ENCODE data around the gene A1BG.

The A1BG gene

DNA sequence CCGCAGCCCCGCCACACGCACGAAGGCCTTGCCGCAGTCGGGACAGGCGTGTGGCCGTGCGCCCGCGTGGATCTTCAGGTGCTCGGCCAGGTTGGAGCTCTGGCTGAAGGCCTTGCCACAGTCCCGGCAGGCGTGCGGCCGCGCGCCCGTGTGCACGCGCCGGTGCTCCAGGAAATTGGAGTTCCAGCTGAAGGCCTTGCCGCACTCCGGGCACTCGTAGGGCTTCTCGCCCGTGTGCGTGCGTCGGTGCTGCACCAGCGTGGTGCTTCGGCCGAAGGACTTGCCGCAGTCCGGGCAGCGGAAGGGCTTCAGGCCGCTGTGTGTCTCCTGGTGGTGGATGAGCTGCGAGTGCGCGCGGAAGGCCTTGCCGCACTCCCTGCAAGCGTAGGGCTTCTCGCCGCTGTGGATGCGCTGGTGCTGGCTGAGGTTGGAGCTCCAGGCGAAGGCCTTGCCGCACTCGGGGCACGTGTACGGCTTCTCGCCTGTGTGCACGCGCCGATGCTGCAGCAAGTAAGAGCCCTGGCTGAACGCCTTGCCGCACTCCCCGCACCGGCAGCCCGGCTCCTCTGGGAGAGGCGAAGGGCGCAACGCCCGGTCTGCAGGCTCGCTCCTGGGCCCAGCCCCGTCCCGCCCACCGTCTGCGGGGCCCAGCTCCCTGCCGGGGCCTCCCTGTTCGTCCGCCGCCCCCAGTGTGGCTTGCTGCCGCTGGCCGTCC is 3.6 kb upstream of the A1BG start:
- TF ChIP-seq, protein P1, sequence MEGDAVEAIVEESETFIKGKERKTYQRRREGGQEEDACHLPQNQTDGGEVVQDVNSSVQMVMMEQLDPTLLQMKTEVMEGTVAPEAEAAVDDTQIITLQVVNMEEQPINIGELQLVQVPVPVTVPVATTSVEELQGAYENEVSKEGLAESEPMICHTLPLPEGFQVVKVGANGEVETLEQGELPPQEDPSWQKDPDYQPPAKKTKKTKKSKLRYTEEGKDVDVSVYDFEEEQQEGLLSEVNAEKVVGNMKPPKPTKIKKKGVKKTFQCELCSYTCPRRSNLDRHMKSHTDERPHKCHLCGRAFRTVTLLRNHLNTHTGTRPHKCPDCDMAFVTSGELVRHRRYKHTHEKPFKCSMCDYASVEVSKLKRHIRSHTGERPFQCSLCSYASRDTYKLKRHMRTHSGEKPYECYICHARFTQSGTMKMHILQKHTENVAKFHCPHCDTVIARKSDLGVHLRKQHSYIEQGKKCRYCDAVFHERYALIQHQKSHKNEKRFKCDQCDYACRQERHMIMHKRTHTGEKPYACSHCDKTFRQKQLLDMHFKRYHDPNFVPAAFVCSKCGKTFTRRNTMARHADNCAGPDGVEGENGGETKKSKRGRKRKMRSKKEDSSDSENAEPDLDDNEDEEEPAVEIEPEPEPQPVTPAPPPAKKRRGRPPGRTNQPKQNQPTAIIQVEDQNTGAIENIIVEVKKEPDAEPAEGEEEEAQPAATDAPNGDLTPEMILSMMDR (conservative IDR thresholded peaks at IDR 0.05; ENCODE audit: low read length): no peak
- no peak for TF ChIP-seq EZH2phosphoT487 (IDR thresholded peaks at IDR 0.05; ENCODE audit: borderline replicate concordance)
- no peaks in the 10 kb centered on the region for H4K20me1 ChIP-seq (ENCODE audit: insufficient read depth, low read length, poor library complexity, severe bottlenecking)
- H3F3A ChIP-seq (ENCODE audit: low read depth): no peaks in the 10 kb centered on the region
- H3K4me2 ChIP-seq (ENCODE audit: low read depth, low read length, poor library complexity, severe bottlenecking): no peak overlapping the region
- no peaks in the 10 kb centered on the region for H3K9me3 ChIP-seq (ENCODE audit: insufficient read depth, low read depth, low read length)
- H3K36me3 ChIP-seq (ENCODE audit: insufficient read depth, low read length): no peaks in the 10 kb centered on the region
- H3K4me3 ChIP-seq (ENCODE audit: low read length, poor library complexity, severe bottlenecking): no peak overlapping the region
- H3K9me2 ChIP-seq (replicated peaks; ENCODE audit: low read depth, low read length): no peaks in the 10 kb centered on the region
- no peaks in the 10 kb centered on the region for H3K79me2 ChIP-seq (ENCODE audit: insufficient read depth, low read length)
- peaks cover 9% of the 10 kb centered on the region for H3K4me1 ChIP-seq (ENCODE audit: insufficient read depth, low read length, poor library complexity, severe bottlenecking)
- no peak overlapping the region for H3K9ac ChIP-seq (ENCODE audit: low read depth, low read length, poor library complexity, severe bottlenecking)
- no peaks in the 10 kb centered on the region for H3K27me3 ChIP-seq (ENCODE audit: insufficient read depth, low read length, poor library complexity, severe bottlenecking)
- no peak overlapping the region for H2AFZ ChIP-seq (ENCODE audit: low read length)

DNA sequence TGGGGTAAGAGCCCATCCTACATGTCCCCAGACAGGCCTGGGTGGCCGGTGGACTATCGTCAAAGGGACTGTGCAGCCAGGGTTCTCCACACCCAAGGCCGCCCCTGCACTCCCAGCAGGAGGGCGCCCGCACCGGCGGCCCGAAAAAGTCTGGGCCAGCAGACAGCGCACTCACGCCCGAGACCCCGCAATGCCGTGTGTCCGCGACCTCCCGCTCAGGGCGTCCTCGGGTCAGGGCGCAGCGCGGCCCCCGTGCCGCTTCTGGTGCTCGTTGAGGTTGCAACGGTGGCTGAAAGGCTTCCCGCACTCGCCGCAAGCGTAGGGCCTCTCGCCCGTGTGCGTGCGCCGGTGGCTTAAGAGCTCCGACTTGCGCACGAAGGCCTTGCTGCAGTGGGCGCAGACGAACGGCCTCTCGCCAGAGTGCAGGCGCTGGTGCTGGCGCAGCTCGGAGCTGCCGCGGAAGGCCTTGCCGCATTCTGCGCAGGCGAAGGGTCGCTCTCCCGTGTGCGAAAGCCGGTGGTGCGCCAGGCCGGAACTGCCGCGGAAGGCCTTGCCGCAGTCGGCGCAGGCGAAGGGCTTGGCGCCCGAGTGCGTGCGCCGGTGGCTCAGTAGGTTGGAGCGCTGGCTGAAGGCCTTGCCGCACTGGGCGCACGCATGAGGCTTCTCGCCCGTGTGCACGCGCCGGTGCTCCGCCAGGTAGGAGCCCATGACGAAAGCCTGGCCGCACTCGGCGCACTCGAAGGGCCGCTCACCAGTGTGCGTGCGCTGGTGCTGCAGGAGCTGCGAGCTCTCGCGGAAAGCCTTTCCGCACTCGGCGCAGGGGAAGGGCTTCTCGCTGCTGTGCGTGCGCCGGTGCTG is 2.8 kb upstream of the A1BG start:
- Histone ChIP-seq H3K36me3 (ENCODE audit: insufficient read depth, low read length) (no peaks in the 10 kb centered on the region), H3F3A (ENCODE audit: low read depth) (no peaks in the 10 kb centered on the region), H3K79me2 (ENCODE audit: insufficient read depth, low read length) (no peaks in the 10 kb centered on the region), H3K9ac (ENCODE audit: low read depth, low read length, poor library complexity, severe bottlenecking) (no peak overlapping the region), H3K9me3 (ENCODE audit: insufficient read depth, low read depth, low read length) (no peaks in the 10 kb centered on the region), H2AFZ (ENCODE audit: low read length) (no peak overlapping the region), H3K4me3 (ENCODE audit: low read length, poor library complexity, severe bottlenecking) (no peak overlapping the region), H3K4me2 (ENCODE audit: low read depth, low read length, poor library complexity, severe bottlenecking) (no peak overlapping the region), H3K4me1 (ENCODE audit: insufficient read depth, low read length, poor library complexity, severe bottlenecking) (peaks cover under 1% of the 10 kb centered on the region), H4K20me1 (ENCODE audit: insufficient read depth, low read length, poor library complexity, severe bottlenecking) (no peaks in the 10 kb centered on the region), H3K9me2 (replicated peaks; ENCODE audit: low read depth, low read length) (no peaks in the 10 kb centered on the region), H3K27me3 (ENCODE audit: insufficient read depth, low read length, poor library complexity, severe bottlenecking) (no peaks in the 10 kb centered on the region)
- TF ChIP-seq, protein P1 (conservative IDR thresholded peaks at IDR 0.05; ENCODE audit: low read length): no peak
- TF ChIP-seq EZH2phosphoT487 (IDR thresholded peaks at IDR 0.05; ENCODE audit: borderline replicate concordance): no peak

DNA sequence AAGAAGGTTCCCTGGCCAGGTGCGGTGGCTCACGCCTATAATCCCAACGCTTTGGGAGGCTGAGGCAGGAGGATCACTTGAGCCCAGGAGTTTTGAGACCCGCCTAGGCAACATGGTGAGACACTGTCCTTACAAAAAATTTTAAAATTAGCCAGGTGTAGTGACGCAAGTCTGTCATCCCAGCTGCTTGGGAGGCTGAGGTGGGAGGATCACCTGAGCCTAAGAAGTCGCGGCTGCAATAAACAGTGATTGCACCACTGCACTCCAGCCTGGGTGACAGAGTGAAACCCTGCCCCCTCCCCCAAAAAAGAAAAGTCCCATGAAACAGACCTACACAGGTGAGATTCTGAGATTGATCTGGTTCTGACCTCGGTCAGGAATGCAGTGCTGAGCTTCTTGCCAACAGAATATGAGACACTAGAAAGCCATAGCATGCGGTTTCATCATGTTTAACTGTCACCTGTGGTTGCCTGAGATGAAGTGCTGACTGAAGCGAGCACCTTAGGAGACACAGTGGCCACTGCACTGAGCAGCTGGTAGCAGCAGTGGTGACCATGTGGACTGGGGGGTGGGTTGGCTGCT is 2.0 kb upstream of the A1BG start:
- Histone ChIP-seq H3K27me3 (ENCODE audit: insufficient read depth, low read length, poor library complexity, severe bottlenecking) (no peaks in the 10 kb centered on the region), H3K36me3 (ENCODE audit: insufficient read depth, low read length) (no peaks in the 10 kb centered on the region), H3K4me2 (ENCODE audit: low read depth, low read length, poor library complexity, severe bottlenecking) (no peak overlapping the region), H2AFZ (ENCODE audit: low read length) (no peak overlapping the region), H3F3A (ENCODE audit: low read depth) (no peaks in the 10 kb centered on the region), H3K9me2 (replicated peaks; ENCODE audit: low read depth, low read length) (no peaks in the 10 kb centered on the region), H3K79me2 (ENCODE audit: insufficient read depth, low read length) (no peaks in the 10 kb centered on the region), H4K20me1 (ENCODE audit: insufficient read depth, low read length, poor library complexity, severe bottlenecking) (no peaks in the 10 kb centered on the region), H3K9ac (ENCODE audit: low read depth, low read length, poor library complexity, severe bottlenecking) (no peak overlapping the region), H3K4me1 (ENCODE audit: insufficient read depth, low read length, poor library complexity, severe bottlenecking) (no peaks in the 10 kb centered on the region), H3K9me3 (ENCODE audit: insufficient read depth, low read depth, low read length) (no peaks in the 10 kb centered on the region), H3K4me3 (ENCODE audit: low read length, poor library complexity, severe bottlenecking) (no peak overlapping the region)
- TF ChIP-seq, protein P1 (conservative IDR thresholded peaks at IDR 0.05; ENCODE audit: low read length): no peak
- TF ChIP-seq EZH2phosphoT487 (IDR thresholded peaks at IDR 0.05; ENCODE audit: borderline replicate concordance): no peak

All from Loucy (cell line).